ENCODE data around the gene ZNF205.
"Not testable (repeated sequence)": the region's sequence is repeated elsewhere in the genome, so short reads cannot be mapped to it uniquely, and the experiment has no call there.

DNA sequence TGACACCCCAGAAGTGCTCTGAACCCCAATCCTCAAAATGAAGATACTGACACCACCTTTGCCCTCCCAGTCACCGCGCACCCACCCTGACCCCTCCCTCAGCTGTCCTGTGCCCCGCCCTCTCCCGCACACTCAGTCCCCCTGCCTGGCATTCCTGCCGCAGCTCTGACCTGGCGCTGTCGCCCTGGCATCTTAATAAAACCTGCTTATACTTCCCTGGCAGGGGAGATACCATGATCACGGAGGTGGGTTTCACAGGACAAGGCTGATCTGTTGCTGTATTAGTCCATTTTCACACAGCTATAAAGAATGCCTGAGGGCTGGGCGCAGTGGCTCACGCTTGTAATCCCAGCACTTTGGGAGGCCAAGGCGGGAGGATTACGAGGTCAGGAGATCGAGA lies 30.4 kb upstream of the ZNF205 start:
- not testable (repeated sequence) for TF ChIP-seq POLR2A (IDR thresholded peaks at IDR 0.05; ENCODE audit: low read depth, low read length); SMC3 (IDR thresholded peaks at IDR 0.05; ENCODE audit: low read depth, low read length); RCOR1 (IDR thresholded peaks at IDR 0.05; ENCODE audit: insufficient replicate concordance, low read length); CEBPB (IDR thresholded peaks at IDR 0.05; ENCODE audit: low read depth, low read length)
- TF ChIP-seq, protein P1, sequence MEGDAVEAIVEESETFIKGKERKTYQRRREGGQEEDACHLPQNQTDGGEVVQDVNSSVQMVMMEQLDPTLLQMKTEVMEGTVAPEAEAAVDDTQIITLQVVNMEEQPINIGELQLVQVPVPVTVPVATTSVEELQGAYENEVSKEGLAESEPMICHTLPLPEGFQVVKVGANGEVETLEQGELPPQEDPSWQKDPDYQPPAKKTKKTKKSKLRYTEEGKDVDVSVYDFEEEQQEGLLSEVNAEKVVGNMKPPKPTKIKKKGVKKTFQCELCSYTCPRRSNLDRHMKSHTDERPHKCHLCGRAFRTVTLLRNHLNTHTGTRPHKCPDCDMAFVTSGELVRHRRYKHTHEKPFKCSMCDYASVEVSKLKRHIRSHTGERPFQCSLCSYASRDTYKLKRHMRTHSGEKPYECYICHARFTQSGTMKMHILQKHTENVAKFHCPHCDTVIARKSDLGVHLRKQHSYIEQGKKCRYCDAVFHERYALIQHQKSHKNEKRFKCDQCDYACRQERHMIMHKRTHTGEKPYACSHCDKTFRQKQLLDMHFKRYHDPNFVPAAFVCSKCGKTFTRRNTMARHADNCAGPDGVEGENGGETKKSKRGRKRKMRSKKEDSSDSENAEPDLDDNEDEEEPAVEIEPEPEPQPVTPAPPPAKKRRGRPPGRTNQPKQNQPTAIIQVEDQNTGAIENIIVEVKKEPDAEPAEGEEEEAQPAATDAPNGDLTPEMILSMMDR (conservative IDR thresholded peaks at IDR 0.05; ENCODE audit: low read depth, low read length) = not testable (repeated sequence)
